Thoracic aorta (tissue), 2 donors: ENCODE results near the gene OTOF. TPM values are rescaled to one million over a fixed set of nuclear protein-coding genes. Genes with fewer than 3 reads are reported as not detected.

ENCODE experiments used
- ATAC-seq: fragments of 150-250 bp; one replicate; pipeline ENCODE4 v1.8.0; 2017; ENCODE audit warnings: low read depth; ENCODE audit not compliant: insufficient number of reproducible peaks, low FRiP score
- DNase-seq: peaks from one replicate; pipeline ENCODE4 v3.0.0-alpha.2; 2020; ENCODE audit warnings: low spot score
- H3K27ac ChIP-seq, 2 donors: fragments of 200-600 bp; sonication (generic); 1 replicate in 1 of 2; 2 replicates in 1 of 2; pipeline ENCODE4 v1.5.1; 2016; ENCODE audit warnings: mild to moderate bottlenecking in 2 of 2, moderate library complexity in 2 of 2
- H3K27me3 ChIP-seq: fragments of 200-600 bp; sonication (generic); replicated peaks from 2 replicates; pipeline ENCODE4 v1.6.0; 2016; ENCODE audit warnings: mild to moderate bottlenecking; ENCODE audit not compliant: insufficient read depth
- H3K36me3 ChIP-seq: fragments of 200-600 bp; sonication (generic); one replicate; pipeline ENCODE4 v1.5.1; 2016
- H3K4me1 ChIP-seq, 2 donors: fragments of 200-600 bp; sonication (generic); 1 replicate in 1 of 2; 2 replicates in 1 of 2; pipeline versions ENCODE4 v1.5.1 to v1.6.0; 2016; ENCODE audit warnings: low read depth in 2 of 2, mild to moderate bottlenecking in 1 of 2; ENCODE audit not compliant: control insufficient read depth in 1 of 2
- H3K4me3 ChIP-seq: fragments of 200-600 bp; sonication (generic); 2 replicates; pipeline ENCODE4 v1.5.1; 2016; ENCODE audit warnings: mild to moderate bottlenecking
- H3K9me3 ChIP-seq: fragments of 200-600 bp; sonication (generic); 2 replicates; pipeline ENCODE4 v1.5.1; 2016
- total RNA-seq, 2 donors: library from RNA; depleted of rRNA; stranded (reverse); fragments of >200 nt; gene quantifications; one replicate each; pipeline versions ENCODE4 v1.1.0 to v1.2.3, GENCODE V29; 2016
- TF ChIP-seq, protein P1 (sequence below): fragments of 200-600 bp; sonication (generic); IDR thresholded peaks from one replicate; pipeline ENCODE4 v1.5.1; 2019; ENCODE audit warnings: antibody characterized with exemption

OTOF gene
- total RNA-seq, 2 donors from 2014 or later = 0.28 TPM; not detected in 1

GRCh38 chr2:26511466-26511865, 33.5 kb upstream of the OTOF start:
- Histone ChIP-seq H3K27me3 (no peaks in the 10 kb centered on the region), H3K36me3 (no peaks in the 10 kb centered on the region), H3K4me3 (no peak overlapping the region), H3K4me1 (no peaks in the 10 kb centered on the region), H3K9me3 (no peaks in the 10 kb centered on the region), H3K27ac (no peak overlapping the region)
- TF ChIP-seq, protein P1, sequence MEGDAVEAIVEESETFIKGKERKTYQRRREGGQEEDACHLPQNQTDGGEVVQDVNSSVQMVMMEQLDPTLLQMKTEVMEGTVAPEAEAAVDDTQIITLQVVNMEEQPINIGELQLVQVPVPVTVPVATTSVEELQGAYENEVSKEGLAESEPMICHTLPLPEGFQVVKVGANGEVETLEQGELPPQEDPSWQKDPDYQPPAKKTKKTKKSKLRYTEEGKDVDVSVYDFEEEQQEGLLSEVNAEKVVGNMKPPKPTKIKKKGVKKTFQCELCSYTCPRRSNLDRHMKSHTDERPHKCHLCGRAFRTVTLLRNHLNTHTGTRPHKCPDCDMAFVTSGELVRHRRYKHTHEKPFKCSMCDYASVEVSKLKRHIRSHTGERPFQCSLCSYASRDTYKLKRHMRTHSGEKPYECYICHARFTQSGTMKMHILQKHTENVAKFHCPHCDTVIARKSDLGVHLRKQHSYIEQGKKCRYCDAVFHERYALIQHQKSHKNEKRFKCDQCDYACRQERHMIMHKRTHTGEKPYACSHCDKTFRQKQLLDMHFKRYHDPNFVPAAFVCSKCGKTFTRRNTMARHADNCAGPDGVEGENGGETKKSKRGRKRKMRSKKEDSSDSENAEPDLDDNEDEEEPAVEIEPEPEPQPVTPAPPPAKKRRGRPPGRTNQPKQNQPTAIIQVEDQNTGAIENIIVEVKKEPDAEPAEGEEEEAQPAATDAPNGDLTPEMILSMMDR = no peak
- no peak for DNase-seq
- ATAC-seq = no peak

- no peak overlapping the region for H3K27ac ChIP-seq
- TF ChIP-seq, protein P1 = no peak
- no peaks in the 10 kb centered on the region for H3K4me1 ChIP-seq
- H3K9me3 ChIP-seq = no peaks in the 10 kb centered on the region
- no peaks in the 10 kb centered on the region for H3K27me3 ChIP-seq
- DNase-seq (no peak), ATAC-seq (no peak)
- H3K4me3 ChIP-seq = no peak overlapping the region
- H3K36me3 ChIP-seq = no peaks in the 10 kb centered on the region
Measured at GRCh38 chr2:26510344-26510973, 32.5 kb upstream of the OTOF start.

- Histone ChIP-seq H3K9me3 (no peaks in the 10 kb centered on the region), H3K4me3 (no peak overlapping the region), H3K27me3 (no peaks in the 10 kb centered on the region), H3K27ac (no peak overlapping the region), H3K36me3 (no peaks in the 10 kb centered on the region), H3K4me1 (no peaks in the 10 kb centered on the region)
- TF ChIP-seq, protein P1 = no peak
- ATAC-seq (no peak), DNase-seq (no peak)
Measured at GRCh38 chr2:26509141-26509540, 31.2 kb upstream of the OTOF start.

GRCh38 chr2:26507932-26508331, 30.0 kb upstream of the OTOF start:
- no peak for ATAC-seq
- no peak overlapping the region for H3K27ac ChIP-seq
- TF ChIP-seq, protein P1 = no peak
- H3K4me1 ChIP-seq = peaks cover 4 to 8% of the 10 kb centered on the region in 2 donors
- H3K4me3 ChIP-seq = no peak overlapping the region
- no peak for DNase-seq
- H3K27me3 ChIP-seq = no peaks in the 10 kb centered on the region
- no peaks in the 10 kb centered on the region for H3K9me3 ChIP-seq
- H3K36me3 ChIP-seq = no peaks in the 10 kb centered on the region

- H3K9me3 ChIP-seq = no peaks in the 10 kb centered on the region
Measured at GRCh38 chr2:26507088-26507487, 29.2 kb upstream of the OTOF start.

More at GRCh38 chr2:26507088-26507487, 29.2 kb upstream of the OTOF start:
- Histone ChIP-seq H3K27me3 (no peaks in the 10 kb centered on the region), H3K36me3 (no peaks in the 10 kb centered on the region), H3K27ac (no peak overlapping the region), H3K4me3 (no peak overlapping the region), H3K4me1 (peaks cover 4 to 10% of the 10 kb centered on the region in 2 donors)
- DNase-seq (no peak), ATAC-seq (no peak)
- TF ChIP-seq, protein P1 = no peak
